LNCAP (cell line): Measurements from ENCODE around the gene PSORS1C1.

Source experiments
- TF ChIP-seq, protein P1 (sequence below): fragments of 450-650 bp; IDR thresholded peaks from 2 replicates; pipeline ENCODE4 v1.5.1; 2017; ENCODE audit warnings: mild to moderate bottlenecking

The PSORS1C1 gene

DNA sequence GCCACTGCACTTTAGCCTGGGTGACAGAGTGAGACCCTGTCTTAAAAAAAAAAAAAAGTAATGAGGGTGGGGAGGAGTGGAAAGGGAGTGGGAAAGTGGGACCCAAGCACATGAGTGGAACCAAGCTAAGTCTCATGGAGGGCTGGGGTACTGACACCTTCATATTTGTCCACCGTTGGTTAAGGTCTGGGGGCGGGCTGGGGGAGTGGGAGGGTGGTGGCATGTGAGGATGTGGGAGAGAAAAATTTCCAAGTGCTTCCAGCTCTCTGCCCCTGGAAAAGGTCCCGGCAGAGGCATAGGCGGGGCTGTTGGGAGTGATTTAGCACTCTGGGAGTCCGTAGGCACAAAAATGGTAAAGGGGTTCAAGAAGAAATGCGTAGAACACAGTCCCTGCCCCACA, 18.2 kb downstream of the PSORS1C1 start:
- TF ChIP-seq, protein P1, sequence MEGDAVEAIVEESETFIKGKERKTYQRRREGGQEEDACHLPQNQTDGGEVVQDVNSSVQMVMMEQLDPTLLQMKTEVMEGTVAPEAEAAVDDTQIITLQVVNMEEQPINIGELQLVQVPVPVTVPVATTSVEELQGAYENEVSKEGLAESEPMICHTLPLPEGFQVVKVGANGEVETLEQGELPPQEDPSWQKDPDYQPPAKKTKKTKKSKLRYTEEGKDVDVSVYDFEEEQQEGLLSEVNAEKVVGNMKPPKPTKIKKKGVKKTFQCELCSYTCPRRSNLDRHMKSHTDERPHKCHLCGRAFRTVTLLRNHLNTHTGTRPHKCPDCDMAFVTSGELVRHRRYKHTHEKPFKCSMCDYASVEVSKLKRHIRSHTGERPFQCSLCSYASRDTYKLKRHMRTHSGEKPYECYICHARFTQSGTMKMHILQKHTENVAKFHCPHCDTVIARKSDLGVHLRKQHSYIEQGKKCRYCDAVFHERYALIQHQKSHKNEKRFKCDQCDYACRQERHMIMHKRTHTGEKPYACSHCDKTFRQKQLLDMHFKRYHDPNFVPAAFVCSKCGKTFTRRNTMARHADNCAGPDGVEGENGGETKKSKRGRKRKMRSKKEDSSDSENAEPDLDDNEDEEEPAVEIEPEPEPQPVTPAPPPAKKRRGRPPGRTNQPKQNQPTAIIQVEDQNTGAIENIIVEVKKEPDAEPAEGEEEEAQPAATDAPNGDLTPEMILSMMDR = no peak

DNA sequence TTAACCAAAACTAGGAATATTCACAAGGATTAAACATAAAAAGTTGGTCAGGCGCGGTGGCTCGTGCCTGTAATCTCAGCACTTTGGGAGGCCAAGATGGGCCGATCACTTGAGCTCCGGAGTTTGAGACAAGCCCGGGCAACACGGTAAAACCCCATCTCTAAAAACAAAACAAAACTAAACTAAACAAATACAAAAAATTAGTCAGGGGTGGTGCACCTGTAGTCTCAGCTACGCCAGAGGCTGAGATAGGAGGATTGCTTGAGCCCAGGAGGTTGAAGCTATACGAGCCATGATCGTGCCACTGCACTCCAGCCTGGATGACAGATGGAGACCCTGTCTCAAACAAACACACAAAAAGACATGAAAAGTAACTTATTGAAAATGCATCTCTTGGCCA, 21.1 kb downstream of the PSORS1C1 start:
- TF ChIP-seq, protein P1 = no peak

DNA sequence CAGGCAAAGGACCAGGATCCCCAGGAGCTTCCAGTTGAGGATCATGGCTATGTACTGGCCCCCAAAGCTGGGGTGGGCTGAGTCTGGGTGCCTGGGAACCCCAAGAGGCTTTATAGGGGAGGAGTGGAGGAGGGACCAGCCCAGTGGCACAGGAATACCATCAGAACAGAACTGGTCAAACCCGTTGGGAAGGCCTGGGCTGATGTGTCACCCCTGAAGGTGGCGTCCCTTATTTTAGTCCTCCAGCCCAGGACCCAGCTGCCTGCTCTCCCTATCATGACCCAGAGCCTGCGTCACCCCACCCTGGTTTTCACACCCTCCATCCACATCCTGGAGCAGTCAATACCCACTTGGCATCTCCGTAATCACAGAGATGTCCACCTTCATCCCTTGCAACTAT, 24.4 kb downstream of the PSORS1C1 start, which contains the start of gene PSORS1C2:
TSS of gene PSORS1C2 (minus strand) at position 85 of the 400 bp plus-strand sequence. CDS start at position 45, 40 bp downstream.
- TF ChIP-seq, protein P1 = no peak

DNA sequence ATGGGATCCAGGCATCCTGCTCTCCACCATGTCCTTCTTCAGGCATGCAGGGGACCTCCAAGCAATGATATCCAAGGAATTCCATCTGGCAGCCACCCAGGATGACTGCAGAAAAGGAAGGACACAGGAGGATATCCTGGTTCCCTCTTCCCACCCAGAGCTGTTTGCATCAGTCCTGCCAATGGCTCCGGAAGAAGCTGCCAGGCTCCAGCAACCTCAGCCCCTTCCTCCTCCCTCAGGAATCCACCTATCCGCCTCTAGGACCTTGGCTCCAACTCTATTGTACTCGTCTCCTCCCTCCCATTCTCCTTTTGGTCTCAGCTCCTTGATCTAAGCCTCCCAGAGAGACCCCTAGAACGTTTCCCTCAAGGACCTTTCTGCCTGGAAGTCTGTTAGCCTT, 25.0 kb downstream of the PSORS1C1 start:
- TF ChIP-seq, protein P1 = no peak

DNA sequence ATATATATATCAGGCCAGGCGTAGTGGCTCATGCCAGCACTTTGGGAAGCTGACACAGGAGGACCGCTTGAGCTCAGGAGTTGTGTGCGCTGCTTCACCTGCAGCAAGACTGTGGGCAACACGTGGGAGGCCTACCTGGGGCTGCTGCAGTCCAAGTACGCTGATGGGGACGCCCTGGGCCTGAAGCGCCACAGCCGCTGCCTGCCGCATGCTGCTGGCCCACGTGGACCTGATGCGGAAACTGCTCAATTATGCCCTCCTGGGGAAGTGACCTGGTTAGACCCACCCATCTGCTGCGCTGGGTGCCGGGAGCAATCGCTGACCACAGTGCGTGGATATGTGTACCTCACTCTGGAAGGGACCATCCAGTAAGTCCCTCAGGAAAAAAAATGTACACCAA, 26.0 kb downstream of the PSORS1C1 start:
- TF ChIP-seq, protein P1 = no peak

DNA sequence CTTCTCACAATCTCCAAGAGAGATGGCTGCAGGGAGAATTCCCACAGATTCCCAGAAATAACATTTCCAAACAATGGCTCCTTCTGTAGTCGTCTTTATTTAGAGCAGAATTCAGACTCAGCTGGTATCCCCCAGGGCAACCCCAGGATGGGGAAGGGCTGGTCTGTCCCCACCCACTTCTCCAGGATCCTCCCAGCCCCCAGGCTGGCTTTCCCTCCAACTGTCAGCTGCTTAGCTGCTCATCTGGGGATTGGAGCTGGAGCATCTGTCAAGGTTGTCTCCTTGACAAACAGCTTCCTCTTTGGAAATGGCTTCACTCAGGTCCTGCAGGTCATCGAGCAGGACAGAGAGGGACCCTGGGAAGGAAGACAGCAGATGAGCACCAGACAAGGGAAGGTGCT, 27.8 kb downstream of the PSORS1C1 start:
- TF ChIP-seq, protein P1 = no peak

DNA sequence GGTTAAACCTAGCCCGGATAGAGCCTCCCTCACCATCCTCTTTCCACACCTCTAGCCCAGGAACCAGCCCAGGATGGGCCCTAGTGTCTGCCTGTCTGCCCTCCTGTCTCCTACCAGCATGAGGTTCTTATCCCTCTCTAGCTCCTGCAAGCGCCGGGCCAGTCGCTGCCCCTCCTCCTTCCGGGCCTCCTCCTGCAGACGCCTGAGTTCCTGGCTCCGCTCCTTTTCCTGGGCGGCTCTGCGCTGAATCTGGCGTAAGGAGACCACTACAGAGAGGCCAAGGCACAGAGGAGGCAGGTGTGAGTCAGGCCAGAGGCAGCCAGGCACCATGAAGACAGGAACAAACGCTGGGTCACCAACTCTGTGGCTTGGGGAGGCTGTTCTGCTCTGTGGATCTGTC, 28.5 kb downstream of the PSORS1C1 start:
- TF ChIP-seq, protein P1 = no peak

DNA sequence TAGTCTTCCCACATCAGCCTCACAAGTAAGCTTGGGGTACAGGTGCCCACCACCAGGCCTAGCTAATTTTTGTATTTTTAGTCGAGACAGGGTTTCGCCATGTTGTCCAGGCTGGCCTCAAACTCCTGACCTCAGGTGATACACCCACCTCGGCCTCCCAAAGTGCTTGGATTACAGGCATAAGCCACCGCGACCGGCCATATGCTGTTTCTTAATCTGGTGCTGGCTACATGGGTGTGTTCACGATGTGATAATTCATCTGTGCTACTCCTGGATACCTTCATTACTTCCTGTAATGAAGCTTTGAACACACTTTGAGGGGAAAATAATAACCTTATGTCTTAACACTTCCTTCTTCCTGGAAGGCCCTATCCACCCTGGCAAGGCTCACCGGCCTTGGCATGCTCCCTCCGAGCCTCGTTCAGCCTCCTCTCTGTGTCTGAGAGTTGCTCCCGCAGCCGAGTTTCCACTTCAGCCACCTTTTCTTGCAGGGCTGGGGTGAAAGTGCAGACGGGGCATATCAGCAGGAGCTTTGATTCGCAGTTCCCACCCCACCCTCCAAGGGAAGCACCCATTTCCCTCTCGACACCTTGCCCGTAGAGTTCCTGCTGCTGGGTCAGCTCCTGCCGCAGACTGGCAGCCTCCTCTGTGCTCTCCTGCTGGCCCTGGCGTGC, 29.8 kb downstream of the PSORS1C1 start:
- TF ChIP-seq, protein P1 = no peak
